Activated B cell treated with CpG ODN at 0.5 μM for 24 hours (primary cell): ENCODE data around the gene MBD3. TPM values are rescaled to one million over a fixed set of nuclear protein-coding genes. Genes with fewer than 3 reads are reported as not detected.
"Not testable (repeated sequence)": the region's sequence is repeated elsewhere in the genome, so short reads cannot be mapped to it uniquely, and the experiment has no call there.

Experiments
- ATAC-seq: fragments of 200-7000 bp; cut with Tn5 transposase; one replicate; pipeline ENCODE4 v1.10.0; 2021; ENCODE audit warnings: low read depth, mild to moderate bottlenecking, moderate library complexity
- CTCF ChIA-PET: fragments of 350-600 bp; sonication (Branson Sonifier 250); formaldehyde crosslinking; loops from one replicate; lab custom pipeline; 2021; ENCODE audit warnings: antibody characterized with exemption; lab: Charles Lee
- POLR2A ChIA-PET: fragments of 350-600 bp; sonication (Branson Sonifier 250); formaldehyde crosslinking; loops from one replicate; lab custom pipeline; 2021; ENCODE audit warnings: antibody characterized with exemption; lab: Charles Lee
- DNase-seq: peaks from one replicate; pipeline ENCODE4 v3.0.0; 2022
- H3K27ac Mint-ChIP-seq: one replicate; pipeline ENCODE4 v1.8.0; 2020; ENCODE audit warnings: mixed read lengths
- H3K27me3 Mint-ChIP-seq: one replicate; pipeline ENCODE4 v1.8.0; 2021; ENCODE audit warnings: mixed read lengths
- H3K36me3 Mint-ChIP-seq: one replicate; pipeline ENCODE4 v1.8.0; 2021; ENCODE audit warnings: low read depth, mixed read lengths
- H3K4me1 Mint-ChIP-seq: one replicate; pipeline ENCODE4 v1.8.0; 2021; ENCODE audit warnings: mixed read lengths
- H3K4me3 Mint-ChIP-seq: one replicate; pipeline ENCODE4 v1.8.0; 2020; ENCODE audit warnings: mild to moderate bottlenecking, mixed read lengths
- H3K9me3 Mint-ChIP-seq: one replicate; pipeline ENCODE4 v1.8.0; 2020; ENCODE audit warnings: mixed read lengths
- intact Hi-C: fragments of 100-400 bp; cut with micrococcal nuclease; formaldehyde crosslinking; loops from one replicate; pipeline ENCODE4 v1.15.1; 2024
- total RNA-seq: library from RNA; stranded (reverse); gene quantifications from 2 replicates; pipeline ENCODE4 v1.2.3, GENCODE V29; 2022
- TF ChIP-seq, protein P1 (sequence below): fragments of 200-600 bp; IDR thresholded peaks from one replicate; pipeline ENCODE4 v1.8.0; 2022; ENCODE audit warnings: antibody characterized with exemption, mild to moderate bottlenecking

The MBD3 gene, protein sequence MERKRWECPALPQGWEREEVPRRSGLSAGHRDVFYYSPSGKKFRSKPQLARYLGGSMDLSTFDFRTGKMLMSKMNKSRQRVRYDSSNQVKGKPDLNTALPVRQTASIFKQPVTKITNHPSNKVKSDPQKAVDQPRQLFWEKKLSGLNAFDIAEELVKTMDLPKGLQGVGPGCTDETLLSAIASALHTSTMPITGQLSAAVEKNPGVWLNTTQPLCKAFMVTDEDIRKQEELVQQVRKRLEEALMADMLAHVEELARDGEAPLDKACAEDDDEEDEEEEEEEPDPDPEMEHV
- total RNA-seq, result 91.9 and 96.9 TPM in 2 replicates

DNA sequence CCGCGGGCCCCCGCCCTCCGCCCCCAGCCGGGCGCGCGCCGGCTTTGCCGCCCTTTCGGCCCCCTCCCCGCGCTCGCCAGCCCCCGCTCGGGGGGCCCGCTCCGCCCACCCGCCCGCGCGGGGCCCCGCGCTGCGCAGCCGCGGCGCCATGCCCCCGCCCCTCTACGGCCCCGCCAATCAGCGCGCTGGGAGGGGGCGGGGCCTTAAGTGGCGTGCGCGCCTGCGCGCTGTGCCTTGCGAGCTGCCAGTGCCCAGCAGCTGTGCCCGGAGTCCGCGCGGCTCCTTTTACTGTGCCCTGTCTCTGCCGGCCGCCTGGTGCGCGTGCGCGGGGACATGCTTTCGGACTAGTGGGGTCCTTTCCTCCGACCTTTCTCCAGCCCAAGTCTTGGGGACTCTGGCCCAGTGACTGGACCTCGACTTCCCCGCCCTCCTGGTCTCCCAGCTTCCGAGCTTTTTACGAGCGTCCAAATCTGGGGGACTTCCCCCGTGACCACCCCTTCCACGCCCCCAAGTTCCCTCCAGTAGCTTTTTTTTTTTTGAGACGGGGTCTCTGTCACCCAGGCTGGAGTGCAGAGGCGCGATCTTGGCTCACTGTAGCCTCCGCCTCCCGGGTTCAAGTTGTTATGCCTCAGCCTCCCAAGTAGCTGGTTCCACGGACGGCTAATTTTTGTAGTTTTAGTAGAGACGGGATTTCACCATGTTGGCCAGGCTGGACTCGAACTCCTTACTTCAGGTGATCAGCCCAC lies at the start of gene MBD3:
Gene MBD3 (minus strand): TSS at position 111 of the 746 bp plus-strand sequence. CDS start 234 bp downstream, outside the sequence.
- POLR2A ChIA-PET, result interaction anchor here (0.5 to 5.4 kb wide), 19 partner anchors 8 to 1963 kb away, joined by 3 to 88 read pairs (median 5); partner anchors contain the start of genes ARHGAP45, CIRBP, TCF3 and UQCR11
- H3K36me3 Mint-ChIP-seq, result peaks cover 21% of the 10 kb centered on the region
- peak within 1 kb of the TSS; percentile 90 for H3K4me3 Mint-ChIP-seq
- H3K27ac Mint-ChIP-seq, result peak within 1 kb of the TSS; percentile 89
- H3K9me3 Mint-ChIP-seq, result no peaks in the 10 kb centered on the region
- CTCF ChIA-PET, result interaction anchor here (0.7 to 1.4 kb wide), 4 partner anchors 16 to 98 kb away, joined by 3 to 4 read pairs (median 4); no protein-coding TSS in a partner anchor
- ATAC-seq, result peak; percentile 84
- H3K4me1 Mint-ChIP-seq, result peaks cover 33% of the 10 kb centered on the region
- H3K27me3 Mint-ChIP-seq, result no peaks in the 10 kb centered on the region
- intact Hi-C loops, result loop anchor here (1.0 to 5.0 kb wide), 5 partner anchors 12 to 796 kb away; partner anchors contain the start of genes ATP8B3, DAZAP1, PTBP1 and UQCR11
- peak; percentile 89 for DNase-seq
- TF ChIP-seq, protein P1, sequence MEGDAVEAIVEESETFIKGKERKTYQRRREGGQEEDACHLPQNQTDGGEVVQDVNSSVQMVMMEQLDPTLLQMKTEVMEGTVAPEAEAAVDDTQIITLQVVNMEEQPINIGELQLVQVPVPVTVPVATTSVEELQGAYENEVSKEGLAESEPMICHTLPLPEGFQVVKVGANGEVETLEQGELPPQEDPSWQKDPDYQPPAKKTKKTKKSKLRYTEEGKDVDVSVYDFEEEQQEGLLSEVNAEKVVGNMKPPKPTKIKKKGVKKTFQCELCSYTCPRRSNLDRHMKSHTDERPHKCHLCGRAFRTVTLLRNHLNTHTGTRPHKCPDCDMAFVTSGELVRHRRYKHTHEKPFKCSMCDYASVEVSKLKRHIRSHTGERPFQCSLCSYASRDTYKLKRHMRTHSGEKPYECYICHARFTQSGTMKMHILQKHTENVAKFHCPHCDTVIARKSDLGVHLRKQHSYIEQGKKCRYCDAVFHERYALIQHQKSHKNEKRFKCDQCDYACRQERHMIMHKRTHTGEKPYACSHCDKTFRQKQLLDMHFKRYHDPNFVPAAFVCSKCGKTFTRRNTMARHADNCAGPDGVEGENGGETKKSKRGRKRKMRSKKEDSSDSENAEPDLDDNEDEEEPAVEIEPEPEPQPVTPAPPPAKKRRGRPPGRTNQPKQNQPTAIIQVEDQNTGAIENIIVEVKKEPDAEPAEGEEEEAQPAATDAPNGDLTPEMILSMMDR, result no peak

DNA sequence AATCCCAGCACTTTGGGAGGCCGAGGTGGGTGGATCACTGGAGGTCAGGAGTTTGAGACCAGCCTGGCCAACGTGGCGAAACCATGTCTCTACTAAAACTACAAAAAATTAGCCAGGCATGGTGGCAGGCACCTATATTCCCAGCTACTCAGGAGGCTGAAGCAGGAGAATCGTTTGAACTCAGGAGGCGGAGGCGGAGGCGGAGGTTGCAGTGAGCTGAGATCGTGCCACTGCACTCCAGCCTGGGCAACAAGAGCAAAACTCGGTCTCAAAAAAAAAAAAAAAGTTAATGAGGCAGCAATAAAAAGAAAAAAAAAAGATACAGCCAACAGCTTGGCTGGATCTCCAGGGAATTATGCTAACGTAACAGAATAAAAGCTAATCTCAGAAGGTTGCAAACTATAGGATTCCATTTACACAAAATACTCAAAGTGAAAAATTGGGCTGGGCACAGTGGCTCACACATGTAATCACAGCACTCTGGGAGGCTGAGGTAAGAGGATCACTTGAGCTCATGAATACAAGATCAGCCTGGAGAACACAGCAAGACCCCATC lies 48.3 kb upstream of the MBD3 start:
- DNase-seq, ATAC-seq, H3K9me3 Mint-ChIP-seq, H3K27me3 Mint-ChIP-seq, H3K4me3 Mint-ChIP-seq, H3K27ac Mint-ChIP-seq, H3K4me1 Mint-ChIP-seq, intact Hi-C loops: not testable (repeated sequence)
- CTCF ChIA-PET, result interaction anchor here (1.7 kb wide), 1 partner anchor 31 kb away, joined by 8 read pairs; no protein-coding TSS in a partner anchor
- POLR2A ChIA-PET, result interaction anchor here (0.6 to 2.6 kb wide), 4 partner anchors 11 to 28 kb away, joined by 4 to 10 read pairs (median 6); partner anchors contain the start of gene TCF3
- H3K36me3 Mint-ChIP-seq, result peaks cover 83% of the 10 kb centered on the region

DNA sequence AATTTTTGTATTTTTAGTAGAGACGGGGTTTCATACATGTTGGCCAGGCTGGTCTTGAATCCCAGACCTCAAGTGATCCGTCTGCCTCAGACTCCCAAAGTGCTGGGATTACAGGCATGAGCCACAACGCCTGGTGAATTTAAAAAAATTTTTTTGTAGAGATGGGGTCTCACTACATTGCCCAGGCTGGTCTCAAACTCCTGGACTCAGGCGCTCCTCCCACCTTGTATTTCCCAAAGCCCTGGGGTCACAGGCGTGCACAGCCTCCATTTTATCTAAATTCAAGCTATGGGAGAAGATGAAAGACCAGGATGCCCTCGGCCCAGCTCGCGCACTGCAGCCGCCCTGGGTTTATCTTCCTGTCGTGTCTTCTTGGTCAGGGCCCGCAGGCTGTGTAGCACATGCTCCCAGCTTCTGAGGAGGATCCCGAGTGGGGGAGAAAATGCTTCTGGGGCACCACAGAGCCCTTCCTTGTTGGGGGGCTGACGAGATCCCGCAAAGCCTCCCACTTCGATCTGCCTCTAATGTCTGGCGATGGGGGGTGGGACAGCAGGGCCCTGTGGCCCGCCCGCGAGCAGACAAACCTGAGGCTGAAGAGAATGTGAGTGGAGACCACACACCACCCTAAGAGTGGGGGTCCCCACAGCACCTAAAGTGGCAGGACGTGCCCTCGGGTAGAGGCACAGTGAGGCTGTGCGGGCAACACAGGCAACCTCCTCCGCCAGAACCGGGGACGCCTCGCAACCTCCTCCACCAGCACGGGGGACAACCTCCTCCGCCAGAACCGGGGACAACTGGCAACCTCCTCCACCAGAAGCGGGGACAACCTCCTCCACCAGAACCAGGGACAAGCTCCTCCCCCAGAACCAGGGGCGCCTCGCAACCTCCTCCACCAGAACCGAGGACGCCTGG lies 43.9 kb upstream of the MBD3 start:
- peaks cover 75% of the 10 kb centered on the region for H3K36me3 Mint-ChIP-seq
- no peak overlapping the region for H3K27ac Mint-ChIP-seq
- TF ChIP-seq, protein P1, result no peak
- ChIA-PET POLR2A (interaction anchor here (0.6 to 0.7 kb wide), 2 partner anchors 28 to 80 kb away, joined by 3 read pairs; no protein-coding TSS in a partner anchor), CTCF (interaction anchor here (1.2 kb wide), 1 partner anchor 36 kb away, joined by 3 read pairs; no protein-coding TSS in a partner anchor)
- no peak for DNase-seq
- no peak for ATAC-seq
- no peak overlapping the region for H3K4me3 Mint-ChIP-seq
- H3K4me1 Mint-ChIP-seq, result peaks cover 2% of the 10 kb centered on the region
- no peaks in the 10 kb centered on the region for H3K27me3 Mint-ChIP-seq
- H3K9me3 Mint-ChIP-seq, result no peaks in the 10 kb centered on the region
- intact Hi-C loops, result no loop called here

DNA sequence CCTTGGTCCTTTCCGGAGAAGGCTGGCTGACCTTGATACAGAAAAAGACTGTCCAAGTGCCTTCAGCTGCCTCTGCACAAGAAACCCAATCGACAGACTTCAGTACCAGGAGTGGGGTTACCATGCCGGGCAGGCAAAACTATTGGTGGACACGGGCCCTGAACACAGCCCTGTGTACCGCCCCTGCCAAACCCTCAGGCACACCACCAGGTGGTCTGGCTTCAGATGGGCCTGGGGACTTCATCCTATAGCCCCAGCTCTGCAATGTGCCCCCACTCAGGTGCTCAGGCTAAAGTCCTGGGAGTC lies 42.2 kb upstream of the MBD3 start:
- DNase-seq, result no peak
- ChIA-PET CTCF (no interaction called here), POLR2A (interaction anchor here (0.9 kb wide), 1 partner anchor 15 kb away, joined by 3 read pairs; no protein-coding TSS in a partner anchor)
- Mint-ChIP-seq H3K27me3 (no peaks in the 10 kb centered on the region), H3K4me1 (no peaks in the 10 kb centered on the region), H3K36me3 (peaks cover 69% of the 10 kb centered on the region), H3K27ac (no peak overlapping the region), H3K9me3 (no peaks in the 10 kb centered on the region), H3K4me3 (no peak overlapping the region)
- TF ChIP-seq, protein P1, result no peak
- ATAC-seq, result no peak
- intact Hi-C loops, result no loop called here
